GM21825 (cell line): ENCODE results near the gene HHIPL1.

Source experiments
- ATAC-seq: cut with Tn5 transposase; IDR thresholded peaks from one replicate; pipeline ENCODE4 v1.9.1; 2021; ENCODE audit warnings: mild to moderate bottlenecking, moderate library complexity; ENCODE audit not compliant: unreplicated experiment

The HHIPL1 gene

GRCh38 chr14:99727096-99727870 lies 82.4 kb downstream of the HHIPL1 start:
- no peak for ATAC-seq

- ATAC-seq: no peak
Measured at GRCh38 chr14:99728231-99728920, 83.4 kb downstream of the HHIPL1 start.

- ATAC-seq: no peak
Measured at GRCh38 chr14:99728981-99729451, 84.1 kb downstream of the HHIPL1 start.
